GM18507 (cell line): ENCODE measurements around the gene ENPP1.

Source experiments
- DNase-seq: peaks from one replicate; pipeline ENCODE4 v3.0.0; 2011; ENCODE audit warnings: low read depth; ENCODE audit not compliant: insufficient read length; ENCODE audit errors: extremely low spot score
- FAIRE-seq: peaks from 2 replicates; lab custom pipeline; 2011; peaks lifted over from hg19 to GRCh38; lab: Jason Lieb, UNC

ENPP1 gene

GRCh38 chr6:131822119-131822518 is 14.3 kb downstream of the ENPP1 start:
- FAIRE-seq (no peak), DNase-seq (no peak)

- DNase-seq (no peak), FAIRE-seq (no peak)
Measured at GRCh38 chr6:131823276-131823902, 15.6 kb downstream of the ENPP1 start.

GRCh38 chr6:131825946-131826345 is 18.1 kb downstream of the ENPP1 start:
- no peak for DNase-seq
- no peak for FAIRE-seq

GRCh38 chr6:131828080-131828479 is 20.3 kb downstream of the ENPP1 start:
- FAIRE-seq (no peak), DNase-seq (no peak)

GRCh38 chr6:131828951-131829350 is 21.1 kb downstream of the ENPP1 start:
- DNase-seq = no peak
- no peak for FAIRE-seq

- no peak for FAIRE-seq
- no peak for DNase-seq
Measured at GRCh38 chr6:131831392-131831791, 23.6 kb downstream of the ENPP1 start.

- no peak for FAIRE-seq
- DNase-seq = no peak
Measured at GRCh38 chr6:131831886-131832285, 24.1 kb downstream of the ENPP1 start.

- FAIRE-seq = no peak
- DNase-seq = no peak
Measured at GRCh38 chr6:131832363-131832762, 24.5 kb downstream of the ENPP1 start.

GRCh38 chr6:131838051-131838450 is 30.2 kb downstream of the ENPP1 start:
- no peak for FAIRE-seq
- DNase-seq = no peak

- FAIRE-seq (no peak), DNase-seq (no peak)
Measured at GRCh38 chr6:131839388-131839787, 31.6 kb downstream of the ENPP1 start.

GRCh38 chr6:131840441-131840840 is 32.6 kb downstream of the ENPP1 start:
- FAIRE-seq = no peak
- DNase-seq = no peak

GRCh38 chr6:131840936-131841583 is 33.2 kb downstream of the ENPP1 start:
- no peak for FAIRE-seq
- DNase-seq = no peak

- no peak for FAIRE-seq
Measured at GRCh38 chr6:131843768-131844167, 35.9 kb downstream of the ENPP1 start.

GRCh38 chr6:131844243-131844841 is 36.5 kb downstream of the ENPP1 start:
- no peak for FAIRE-seq

More at GRCh38 chr6:131843768-131844167, 35.9 kb downstream of the ENPP1 start:
- no peak for DNase-seq

GRCh38 chr6:131846023-131846663 is 38.3 kb downstream of the ENPP1 start:
- no peak for FAIRE-seq
- no peak for DNase-seq

More at GRCh38 chr6:131844243-131844841, 36.5 kb downstream of the ENPP1 start:
- no peak for DNase-seq

- DNase-seq (no peak), FAIRE-seq (no peak)
Measured at GRCh38 chr6:131846905-131847304, 39.1 kb downstream of the ENPP1 start.

- DNase-seq (no peak), FAIRE-seq (no peak)
Measured at GRCh38 chr6:131849799-131850198, 42.0 kb downstream of the ENPP1 start.

GRCh38 chr6:131851049-131851769 is 43.4 kb downstream of the ENPP1 start:
- no peak for FAIRE-seq
- no peak for DNase-seq

GRCh38 chr6:131852200-131852599 is 44.4 kb downstream of the ENPP1 start:
- no peak for FAIRE-seq

GRCh38 chr6:131854803-131855202 is 47.0 kb downstream of the ENPP1 start:
- DNase-seq (no peak), FAIRE-seq (no peak)

More at GRCh38 chr6:131852200-131852599, 44.4 kb downstream of the ENPP1 start:
- no peak for DNase-seq
